Measurements from ENCODE around the gene CALD1.

Gene CALD1

DNA sequence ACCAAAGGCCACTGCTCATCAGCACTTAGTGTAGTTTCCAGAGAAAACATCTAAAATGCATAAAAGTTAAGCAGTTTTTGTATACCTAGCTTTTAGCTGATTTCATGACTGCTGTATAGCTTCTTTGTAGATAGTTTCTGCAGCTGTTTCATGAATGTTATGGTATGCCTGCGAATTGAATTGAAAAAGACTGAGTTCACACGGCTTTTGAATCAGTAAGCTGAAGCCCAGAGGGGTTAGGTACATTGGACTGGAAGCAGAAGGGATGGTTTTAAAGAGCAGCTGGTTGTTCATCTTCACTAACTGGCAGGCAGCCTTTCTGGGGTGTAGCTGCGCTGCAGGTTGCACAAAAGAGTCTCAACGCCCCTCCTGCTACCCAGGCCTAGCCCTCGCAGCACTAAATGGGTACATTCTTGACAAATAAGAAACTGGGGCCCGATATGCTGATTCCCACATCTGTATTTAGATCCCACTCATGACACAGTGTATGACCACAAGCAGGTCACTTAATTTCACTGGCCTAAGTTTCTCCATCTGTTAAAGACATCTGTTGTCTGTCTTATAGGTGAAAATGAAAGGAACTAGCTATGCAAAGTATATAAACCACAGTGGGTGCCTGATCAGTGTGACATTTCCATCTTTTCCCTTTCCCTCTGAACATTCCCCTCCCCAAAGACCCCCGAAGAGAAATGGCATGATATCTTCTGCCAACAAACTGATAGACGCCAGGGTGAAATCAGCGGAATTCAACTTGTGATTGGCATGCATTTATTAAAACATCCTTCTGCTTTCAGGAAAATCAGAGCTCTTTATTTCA is 120.9 kb downstream of the CALD1 start:
- DNase-seq: no peak

GRCh38 chr7:134901389-134902020 is 122.1 kb downstream of the CALD1 start:
- no peak for DNase-seq

DNA sequence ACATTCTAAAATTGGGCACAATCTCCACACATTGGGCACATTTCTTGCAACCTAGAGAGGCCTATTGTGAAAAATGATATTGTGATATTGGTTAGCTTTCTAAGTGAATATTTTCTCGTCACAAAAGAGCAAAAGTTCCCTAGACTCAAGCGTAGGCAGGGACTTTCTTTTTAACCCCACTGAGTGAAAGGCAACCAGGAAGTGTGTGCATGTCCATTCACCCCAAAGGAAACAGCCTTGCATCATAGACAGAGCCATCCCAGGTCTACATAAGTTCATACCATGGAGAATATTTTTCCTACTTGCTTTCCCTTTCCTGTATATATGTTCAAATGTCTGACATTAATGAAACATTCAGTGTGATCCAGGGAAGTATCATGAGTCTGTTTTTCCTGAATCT is 122.6 kb downstream of the CALD1 start:
- no peak for DNase-seq

DNA sequence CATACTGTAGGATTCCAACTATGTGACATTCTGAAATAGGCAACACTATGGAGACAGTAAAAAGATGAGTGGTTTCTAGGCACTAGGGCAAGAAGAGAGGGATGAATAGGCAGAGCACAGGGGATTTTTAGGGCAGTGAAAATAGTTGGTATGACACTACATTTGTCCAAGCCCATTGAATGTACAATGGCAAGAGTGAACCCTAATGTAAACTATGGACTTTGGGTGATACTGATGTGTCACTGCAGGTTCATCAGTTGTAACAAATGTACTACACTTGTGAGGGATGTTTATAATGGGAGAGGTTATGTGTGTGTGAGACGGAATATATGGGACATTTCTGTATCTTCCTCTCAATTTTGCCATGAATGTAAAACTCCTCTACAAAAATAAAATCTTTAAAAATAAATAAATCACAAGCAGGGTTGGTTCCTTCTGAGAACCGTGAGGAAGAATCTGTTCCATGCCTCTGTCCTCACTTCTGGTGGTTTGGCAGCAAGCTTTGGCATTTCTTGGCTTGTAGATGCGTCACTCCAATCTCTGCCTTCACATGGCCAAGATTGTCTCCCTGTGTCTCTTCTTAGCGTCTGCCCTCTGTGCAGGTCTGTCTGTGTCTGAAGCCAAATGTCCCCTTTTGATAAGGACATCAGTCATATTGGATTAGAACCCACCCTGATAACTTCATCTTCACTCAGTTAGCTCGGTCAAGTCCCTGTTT is 123.8 kb downstream of the CALD1 start:
- no peak for DNase-seq

DNA sequence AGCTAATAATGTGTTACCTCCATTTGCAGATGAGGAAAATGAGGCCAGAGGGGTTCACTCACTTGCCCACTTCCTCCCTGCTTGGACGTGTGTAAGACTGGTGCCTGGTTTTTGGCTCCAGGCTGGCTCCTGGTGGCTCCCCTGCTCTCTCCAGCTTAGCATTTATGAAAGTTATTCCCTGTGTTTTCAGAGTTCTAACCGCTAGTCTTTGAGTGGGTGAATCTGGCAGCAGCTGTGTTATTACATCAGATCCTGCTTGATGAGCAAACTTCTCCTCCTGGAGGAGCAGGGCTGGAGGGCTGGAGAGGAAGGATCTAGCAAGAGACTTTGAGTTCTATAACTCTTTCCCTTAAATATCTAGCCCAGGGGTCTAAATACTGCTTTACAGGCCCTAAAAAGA is 125.9 kb downstream of the CALD1 start:
- no peak for DNase-seq

- DNase-seq: no peak
Measured at GRCh38 chr7:134907000-134907399, 127.6 kb downstream of the CALD1 start.

- no peak for DNase-seq
Measured at GRCh38 chr7:134907639-134908038, 128.2 kb downstream of the CALD1 start.

- no peak for DNase-seq
Measured at GRCh38 chr7:134908289-134908688, 128.9 kb downstream of the CALD1 start.

DNA sequence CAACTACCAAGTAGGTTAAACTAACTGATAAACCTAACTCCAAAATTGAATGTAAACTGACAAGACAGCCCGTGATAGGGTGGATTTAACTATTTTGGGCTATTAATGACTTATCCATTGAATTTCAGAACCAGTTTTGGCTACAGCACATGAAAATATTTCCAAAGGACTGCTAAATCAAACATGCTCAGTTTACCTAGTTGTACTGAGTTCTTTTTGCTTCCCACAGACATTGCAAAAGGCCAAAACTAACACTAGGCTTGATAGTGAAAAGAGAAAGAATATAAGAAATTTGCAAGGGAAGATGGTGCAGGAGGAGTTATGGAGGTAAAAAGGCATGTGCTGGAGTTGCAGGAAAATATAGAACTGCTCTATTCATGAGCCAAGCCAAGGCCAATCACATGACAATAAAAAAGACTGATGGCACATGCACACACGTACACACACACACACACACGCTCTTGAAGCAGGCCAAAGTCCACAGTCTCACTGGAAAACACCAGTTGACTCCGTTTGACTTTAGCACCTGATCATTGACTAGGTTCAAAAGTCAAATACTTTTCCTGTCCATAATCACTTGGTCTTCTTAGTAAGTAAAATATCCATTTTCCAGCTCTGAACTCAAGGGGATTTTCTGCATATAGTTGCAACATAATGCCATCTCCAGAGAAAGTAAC is 130.9 kb downstream of the CALD1 start:
- DNase-seq: no peak

- DNase-seq: no peak
Measured at GRCh38 chr7:134910968-134911367, 131.5 kb downstream of the CALD1 start.

DNA sequence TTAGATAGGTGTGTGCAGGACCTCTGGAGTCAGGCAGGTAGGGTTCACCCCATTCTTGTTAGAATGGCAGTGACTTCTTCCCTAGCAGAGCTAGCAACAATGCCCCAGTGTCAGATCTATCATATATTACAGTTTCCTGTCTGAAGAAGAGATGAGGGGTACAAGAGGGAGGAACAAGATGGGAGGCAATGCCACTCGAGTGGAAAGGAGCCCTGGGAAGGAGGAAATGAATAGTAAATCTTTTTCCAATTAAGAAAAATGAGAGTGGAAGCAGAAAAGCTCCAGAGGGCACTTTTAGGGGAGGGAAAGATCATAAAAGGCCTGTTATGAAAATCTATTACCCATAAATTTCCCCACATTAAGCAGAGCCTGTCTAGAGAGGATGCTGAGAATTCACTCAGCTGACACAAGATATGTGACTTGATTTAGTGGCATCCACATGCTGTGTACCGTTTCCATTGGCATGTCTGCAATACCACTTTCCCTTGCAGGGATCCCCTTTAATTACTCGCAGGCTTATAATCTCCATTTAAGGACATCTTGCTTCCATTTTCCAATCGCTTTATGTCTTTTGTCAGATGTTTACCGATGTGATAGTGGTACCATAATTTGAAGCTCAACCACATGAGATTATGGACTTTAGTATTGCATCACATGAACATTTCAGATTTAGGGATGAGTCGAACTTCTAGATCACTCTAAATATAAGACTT is 136.9 kb downstream of the CALD1 start:
- no peak for DNase-seq

DNA sequence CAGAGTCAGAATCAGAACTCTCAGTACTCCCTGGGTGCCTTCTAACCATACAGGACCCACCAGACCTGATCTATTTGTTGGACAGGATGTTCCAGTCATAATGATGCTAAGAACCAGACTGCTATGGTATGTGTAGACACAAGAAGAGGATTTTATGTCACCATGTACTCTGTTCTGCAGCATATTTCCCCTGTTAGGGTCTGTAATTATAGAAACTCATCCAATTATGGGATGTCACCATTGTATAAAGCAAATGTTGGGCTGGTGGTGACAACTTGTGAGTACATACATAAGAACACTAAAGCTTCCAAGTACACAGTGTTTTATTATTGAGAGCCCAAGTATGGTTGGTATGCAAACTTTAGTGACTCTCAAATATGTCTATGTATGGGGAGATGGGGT is 139.8 kb downstream of the CALD1 start:
- DNase-seq: no peak

GRCh38 chr7:134920026-134920753 is 140.8 kb downstream of the CALD1 start:
- no peak for DNase-seq

DNA sequence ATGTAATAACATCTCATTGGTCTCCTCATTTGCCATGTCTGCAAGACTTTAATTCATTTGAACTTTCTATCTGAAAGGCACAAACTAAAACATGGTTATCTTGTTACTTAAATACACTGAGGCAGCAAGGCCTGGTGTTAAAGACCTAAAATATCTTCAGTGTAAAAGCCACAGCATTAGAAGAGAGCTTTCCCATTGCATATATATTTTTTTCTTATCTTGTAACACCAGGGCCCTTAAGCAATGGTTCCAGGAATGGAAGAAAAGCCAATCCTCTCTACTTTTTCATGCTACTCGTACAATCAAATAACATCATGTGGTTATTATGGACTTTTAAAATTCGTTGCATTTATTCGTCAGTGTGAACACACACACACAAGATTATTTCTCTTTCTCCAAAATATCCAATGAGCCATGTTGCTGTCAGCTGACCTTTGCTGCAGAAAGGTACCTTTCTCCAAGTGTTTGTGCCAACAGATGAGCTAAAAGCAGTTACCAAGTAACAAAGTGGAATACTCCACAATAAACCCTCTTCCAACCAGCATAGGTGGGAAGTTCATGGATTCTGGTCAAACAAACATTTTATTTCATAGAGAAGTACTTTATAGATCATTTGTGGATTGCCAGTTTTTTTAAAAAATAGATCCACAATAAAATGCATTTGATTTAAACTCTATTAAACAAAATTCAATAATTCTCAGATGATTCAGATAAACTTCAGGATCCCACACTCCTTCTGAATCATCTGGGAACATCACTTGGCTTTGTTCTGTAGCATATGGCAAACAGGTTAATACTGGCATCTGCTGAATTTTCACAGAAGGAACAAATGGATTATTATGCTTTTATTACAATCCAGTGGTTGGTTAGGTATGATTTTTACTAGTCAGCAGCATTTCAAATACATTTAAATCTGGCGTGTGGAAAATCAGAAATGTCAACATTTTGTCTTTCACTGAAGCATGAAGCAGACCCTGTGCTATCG is 143.6 kb downstream of the CALD1 start:
- DNase-seq: no peak

GRCh38 chr7:134925766-134926165 is 146.3 kb downstream of the CALD1 start:
- no peak for DNase-seq

DNA sequence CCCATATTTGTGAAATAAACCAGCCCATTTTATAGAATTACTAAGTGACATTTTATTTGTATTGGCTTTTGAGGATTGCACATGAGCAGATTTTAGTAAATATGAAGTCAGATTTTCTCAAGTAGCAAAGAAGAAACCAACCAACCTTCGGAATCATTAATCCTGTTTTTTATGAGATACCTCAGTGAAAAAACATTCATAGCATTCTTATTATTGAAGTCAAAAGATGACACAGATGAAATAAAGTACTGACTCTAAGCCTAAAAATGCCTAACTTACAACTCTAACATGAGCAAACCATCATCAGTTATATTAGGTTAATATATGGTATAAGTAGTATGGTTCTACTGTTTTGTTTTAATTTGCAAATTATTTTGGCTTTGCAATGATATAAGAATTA is 147.0 kb downstream of the CALD1 start:
- no peak for DNase-seq

DNA sequence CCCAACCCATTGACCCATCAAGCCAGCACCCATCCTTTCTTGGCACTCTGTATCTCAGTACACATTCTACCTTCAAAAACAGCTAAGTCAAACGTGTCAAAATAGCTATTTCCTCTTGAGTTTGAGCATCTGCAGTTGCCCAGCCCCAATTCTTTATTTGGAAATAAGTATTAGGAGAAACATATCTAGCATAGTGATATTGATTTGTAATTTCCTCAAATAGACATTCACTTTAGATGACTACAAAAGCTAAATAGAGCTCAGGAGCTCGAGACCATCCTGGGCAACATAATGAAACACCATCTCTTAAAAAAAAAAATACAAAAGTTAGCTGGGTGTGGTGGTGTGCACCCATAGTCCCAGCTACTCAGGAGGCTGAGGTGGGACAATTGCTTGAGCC is 147.6 kb downstream of the CALD1 start:
- DNase-seq: no peak

- no peak for DNase-seq
Measured at GRCh38 chr7:134927723-134928122, 148.3 kb downstream of the CALD1 start.

DNA sequence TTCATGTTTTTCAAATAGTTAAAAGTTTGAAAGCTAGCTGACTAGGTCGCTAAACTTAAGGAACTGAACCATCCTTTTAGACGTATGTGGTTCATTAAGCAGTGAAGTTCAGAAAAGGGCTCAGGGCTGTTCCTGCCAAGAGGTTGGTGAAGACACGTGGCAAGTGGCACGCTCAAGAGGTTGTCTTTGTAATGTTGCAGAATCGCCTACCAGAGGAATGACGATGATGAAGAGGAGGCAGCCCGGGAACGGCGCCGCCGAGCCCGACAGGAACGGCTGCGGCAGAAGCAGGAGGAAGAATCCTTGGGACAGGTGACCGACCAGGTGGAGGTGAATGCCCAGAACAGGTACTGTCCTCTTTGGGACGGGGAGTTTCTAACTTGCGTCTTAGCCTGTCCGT is 149.1 kb downstream of the CALD1 start:
- DNase-seq: no peak

- DNase-seq: no peak
Measured at GRCh38 chr7:134931487-134931886, 152.1 kb downstream of the CALD1 start.

Measured in NCI-H1105 (cell line).